GM21515 (cell line): ENCODE measurements around the gene ALDOC.

Experiments used
- ATAC-seq: cut with Tn5 transposase; IDR thresholded peaks from one replicate; pipeline ENCODE4 v1.9.1; 2021; ENCODE audit not compliant: unreplicated experiment

Gene ALDOC

GRCh38 chr17:28533091-28533807 is 43.4 kb downstream of the ALDOC start:
- no peak for ATAC-seq

GRCh38 chr17:28532050-28532960 is 44.4 kb downstream of the ALDOC start:
- no peak for ATAC-seq

- ATAC-seq: no peak
These were observed 45.8 kb downstream of the ALDOC start for GRCh38 chr17:28530926-28531325.

- no peak for ATAC-seq
These were observed 46.4 kb downstream of the ALDOC start for GRCh38 chr17:28530250-28530649.

GRCh38 chr17:28529013-28529400 is 47.7 kb downstream of the ALDOC start:
- ATAC-seq: no peak

GRCh38 chr17:28528327-28529012 is 48.2 kb downstream of the ALDOC start:
- ATAC-seq: no peak

- no peak for ATAC-seq
These were observed 48.8 kb downstream of the ALDOC start for GRCh38 chr17:28527859-28528258.

- no peak for ATAC-seq
These were observed 49.5 kb downstream of the ALDOC start for GRCh38 chr17:28527181-28527681.

- ATAC-seq: no peak
These were observed 50.3 kb downstream of the ALDOC start for GRCh38 chr17:28526381-28526780.

GRCh38 chr17:28524476-28525424 is 51.9 kb downstream of the ALDOC start:
- ATAC-seq: no peak

- no peak for ATAC-seq
These were observed 52.8 kb downstream of the ALDOC start for GRCh38 chr17:28523876-28524275.

GRCh38 chr17:28523186-28523585 is 53.5 kb downstream of the ALDOC start:
- no peak for ATAC-seq
